ENCODE data around the gene OR7E24. TPM values are rescaled to one million over a fixed set of nuclear protein-coding genes. Genes with fewer than 3 reads are reported as not detected.
"Not testable (repeated sequence)": the region's sequence is repeated elsewhere in the genome, so short reads cannot be mapped to it uniquely, and the experiment has no call there.

OR7E24 gene
- total RNA-seq, 2 experiments from 2014 or later: not detected

GRCh38 chr19:9251236-9251635 is 506 bp downstream of the OR7E24 start:
- no peak overlapping the region for H3K27ac ChIP-seq (ENCODE audit: low read depth, low read length, poor library complexity, severe bottlenecking)
- ChIA-PET CTCF (ENCODE audit: unreplicated experiment) (no interaction called here), POLR2A (no interaction called here)
- no peak overlapping the region for H3K4me2 ChIP-seq (ENCODE audit: low read length)
- H2AFZ ChIP-seq (ENCODE audit: low read length): no peak overlapping the region
- no peak for DNase-seq (ENCODE audit: low spot score)
- H3K4me1 ChIP-seq (ENCODE audit: insufficient read depth, low read length, poor library complexity, severe bottlenecking): no peaks in the 10 kb centered on the region
- H3K79me2 ChIP-seq (ENCODE audit: insufficient read depth, low read depth, low read length): no peaks in the 10 kb centered on the region
- no peaks in the 10 kb centered on the region for H3K9me3 ChIP-seq (ENCODE audit: low read length)
- TF ChIP-seq CTCF (conservative IDR thresholded peaks at IDR 0.05; ENCODE audit: low read length) (no peak), EZH2phosphoT487 (IDR thresholded peaks at IDR 0.05; ENCODE audit: borderline replicate concordance, low read depth, low read length) (no peak)
- BruUV-seq (replicated peaks): no TSS peak
- no peaks in the 10 kb centered on the region for H3K9me2 ChIP-seq (ENCODE audit: insufficient read depth, low read length)
- no peak overlapping the region for H3K4me3 ChIP-seq (ENCODE audit: low read depth, low read length, poor library complexity, severe bottlenecking)
- no peaks in the 10 kb centered on the region for H4K20me1 ChIP-seq (ENCODE audit: insufficient read depth, low read length)
- no peaks in the 10 kb centered on the region for H3K36me3 ChIP-seq (ENCODE audit: insufficient read depth, low read length)
- intact Hi-C loops (cut with micrococcal nuclease; ENCODE audit: unreplicated experiment): no loop called here

GRCh38 chr19:9283485-9283884 is 32.8 kb downstream of the OR7E24 start:
- H3K4me1 ChIP-seq (ENCODE audit: insufficient read depth, low read length, poor library complexity, severe bottlenecking); H3K36me3 ChIP-seq (ENCODE audit: insufficient read depth, low read length); H3K9me2 ChIP-seq (ENCODE audit: insufficient read depth, low read length); POLR2A ChIA-PET; H3K4me2 ChIP-seq (ENCODE audit: low read length); DNase-seq (ENCODE audit: low spot score); H3K4me3 ChIP-seq (ENCODE audit: low read depth, low read length, poor library complexity, severe bottlenecking); H4K20me1 ChIP-seq (ENCODE audit: insufficient read depth, low read length); H2AFZ ChIP-seq (ENCODE audit: low read length); CTCF ChIA-PET (ENCODE audit: unreplicated experiment); intact Hi-C loops (cut with micrococcal nuclease; ENCODE audit: unreplicated experiment); H3K9me3 ChIP-seq (ENCODE audit: low read length); BruUV-seq (replicated peaks); H3K27ac ChIP-seq (ENCODE audit: low read depth, low read length, poor library complexity, severe bottlenecking); H3K79me2 ChIP-seq (ENCODE audit: insufficient read depth, low read depth, low read length): not testable (repeated sequence)

- Histone ChIP-seq H3K4me1 (ENCODE audit: insufficient read depth, low read length, poor library complexity, severe bottlenecking) (no peaks in the 10 kb centered on the region), H3K9me3 (ENCODE audit: low read length) (peaks cover 32% of the 10 kb centered on the region), H4K20me1 (ENCODE audit: insufficient read depth, low read length) (no peaks in the 10 kb centered on the region), H3K27ac (ENCODE audit: low read depth, low read length, poor library complexity, severe bottlenecking) (no peak overlapping the region), H3K79me2 (ENCODE audit: insufficient read depth, low read depth, low read length) (no peaks in the 10 kb centered on the region), H3K9me2 (ENCODE audit: insufficient read depth, low read length) (no peaks in the 10 kb centered on the region), H2AFZ (ENCODE audit: low read length) (no peak overlapping the region), H3K4me3 (ENCODE audit: low read depth, low read length, poor library complexity, severe bottlenecking) (no peak overlapping the region), H3K4me2 (ENCODE audit: low read length) (no peak overlapping the region), H3K36me3 (ENCODE audit: insufficient read depth, low read length) (peaks cover 6% of the 10 kb centered on the region; the same call in 1 of the 2 replicates)
- no TSS peak for BruUV-seq (replicated peaks)
- CTCF ChIA-PET (ENCODE audit: unreplicated experiment): no interaction called here
- TF ChIP-seq EZH2phosphoT487 (IDR thresholded peaks at IDR 0.05; ENCODE audit: borderline replicate concordance, low read depth, low read length) (no peak), CTCF (conservative IDR thresholded peaks at IDR 0.05; ENCODE audit: low read length) (no peak)
- intact Hi-C loops (cut with micrococcal nuclease; ENCODE audit: unreplicated experiment): no loop called here
- no peak for DNase-seq (ENCODE audit: low spot score)
- POLR2A ChIA-PET: interaction anchor here (0.5 to 0.6 kb wide), 2 partner anchors 113 to 921 kb away, joined by 3 read pairs; no protein-coding TSS in a partner anchor
These were observed 38.6 kb downstream of the OR7E24 start for GRCh38 chr19:9289231-9289884.
